K562 (cell line): ENCODE measurements around the gene VWA7.

Source experiments
- RBM34 ChIP-seq: fragments of 200-400 bp; formaldehyde crosslinking; IDR thresholded peaks from 2 replicates; pipeline ENCODE4 v1.6.1; 2018; ENCODE audit warnings: low read length, borderline replicate concordance; ENCODE audit not compliant: insufficient read depth
- ZFP91 ChIP-seq: sonication (generic); formaldehyde crosslinking; IDR thresholded peaks from 2 replicates; pipeline ENCODE4 v1.8.0; 2022; ENCODE audit warnings: mild to moderate bottlenecking, missing genetic modification reagents

- no peak for TF ChIP-seq ZFP91
- TF ChIP-seq RBM34, result no peak
Observed at GRCh38 chr6:31826793-31827285, 49.7 kb upstream of the VWA7 start.
